ENCODE measurements around the gene USP15.

- TF ChIP-seq, protein P1, sequence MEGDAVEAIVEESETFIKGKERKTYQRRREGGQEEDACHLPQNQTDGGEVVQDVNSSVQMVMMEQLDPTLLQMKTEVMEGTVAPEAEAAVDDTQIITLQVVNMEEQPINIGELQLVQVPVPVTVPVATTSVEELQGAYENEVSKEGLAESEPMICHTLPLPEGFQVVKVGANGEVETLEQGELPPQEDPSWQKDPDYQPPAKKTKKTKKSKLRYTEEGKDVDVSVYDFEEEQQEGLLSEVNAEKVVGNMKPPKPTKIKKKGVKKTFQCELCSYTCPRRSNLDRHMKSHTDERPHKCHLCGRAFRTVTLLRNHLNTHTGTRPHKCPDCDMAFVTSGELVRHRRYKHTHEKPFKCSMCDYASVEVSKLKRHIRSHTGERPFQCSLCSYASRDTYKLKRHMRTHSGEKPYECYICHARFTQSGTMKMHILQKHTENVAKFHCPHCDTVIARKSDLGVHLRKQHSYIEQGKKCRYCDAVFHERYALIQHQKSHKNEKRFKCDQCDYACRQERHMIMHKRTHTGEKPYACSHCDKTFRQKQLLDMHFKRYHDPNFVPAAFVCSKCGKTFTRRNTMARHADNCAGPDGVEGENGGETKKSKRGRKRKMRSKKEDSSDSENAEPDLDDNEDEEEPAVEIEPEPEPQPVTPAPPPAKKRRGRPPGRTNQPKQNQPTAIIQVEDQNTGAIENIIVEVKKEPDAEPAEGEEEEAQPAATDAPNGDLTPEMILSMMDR (IDR thresholded peaks at IDR 0.05), result no peak
- TF ChIP-seq POLR2A (IDR thresholded peaks at IDR 0.05), result no peak
Measured at GRCh38 chr12:62256408-62257096, 3.7 kb upstream of the USP15 start.
